Testis (tissue), 3 donors: ENCODE results near the gene MYO9B. TPM values are rescaled to one million over a fixed set of nuclear protein-coding genes. Genes with fewer than 3 reads are reported as not detected.
"Not testable (repeated sequence)": the region's sequence is repeated elsewhere in the genome, so short reads cannot be mapped to it uniquely, and the experiment has no call there.

Experiments used
- DNase-seq: peaks from one replicate; pipeline ENCODE4 v3.0.0-alpha.2; 2019
- H3K27ac ChIP-seq, 2 donors: fragments of 200-600 bp; sonication (generic); one replicate each; pipeline ENCODE4 v1.5.1; 2019
- H3K27me3 ChIP-seq: fragments of 200-600 bp; sonication (generic); one replicate; pipeline ENCODE4 v1.5.1; 2019
- H3K36me3 ChIP-seq: fragments of 200-600 bp; sonication (generic); one replicate; pipeline ENCODE4 v1.5.1; 2017; ENCODE audit warnings: low read depth; ENCODE audit errors: missing control alignments
- H3K4me1 ChIP-seq: fragments of 200-600 bp; sonication (generic); one replicate; pipeline ENCODE4 v1.5.1; 2019
- H3K4me3 ChIP-seq, 2 donors: fragments of 200-600 bp; sonication (generic); one replicate each; pipeline ENCODE4 v1.5.1; 2017 to 2019
- H3K9me3 ChIP-seq: fragments of 200-600 bp; sonication (generic); one replicate; pipeline ENCODE4 v1.5.1; 2017
- CTCF ChIP-seq, 3 experiments: fragments of 450-650 bp in 2 of 3; fragments of 200-600 bp in 1 of 3; sonication (generic) in 1 of 3; IDR thresholded peaks; one replicate each; pipeline ENCODE4 v1.5.1; 2016 to 2019; ENCODE audit warnings: antibody characterized with exemption in 3 of 3, mild to moderate bottlenecking in 2 of 3, moderate library complexity in 1 of 3
- POLR2A ChIP-seq: fragments of 450-650 bp; IDR thresholded peaks from one replicate; pipeline ENCODE4 v1.6.1; 2017; ENCODE audit warnings: antibody characterized with exemption, mild to moderate bottlenecking, moderate library complexity
- WGBS, 2 donors: methylation state at CpG; one replicate each; pipeline ENCODE4 v1.1.5; 2018; 5-methylcytosine and 5-hydroxymethylcytosine counted together
- intact Hi-C: fragments of 100-400 bp; cut with DNase I; formaldehyde crosslinking; loops from one replicate; pipeline ENCODE4 v1.15.1; 2023; ENCODE audit warnings: low total_unique reads
- polyA plus RNA-seq: library from polyadenylated mRNA; stranded (reverse); fragments of 350-450 nt; fragmentation: Illumina TruSeq; extraction: RNeasy Lipid Tissue Mini Kit (QIAGEN cat#74804); gene quantifications from one replicate; pipeline ENCODE4 v1.2.3, GENCODE V29; 2014; ENCODE audit warnings: low read depth, low replicate concordance; ENCODE audit not compliant: insufficient read depth
- total RNA-seq, 2 donors: library from RNA; depleted of rRNA; stranded (reverse); fragments of >200 nt; gene quantifications; one replicate each; pipeline ENCODE4 v1.2.3, GENCODE V29; 2016

The MYO9B gene
- total and polyA plus RNA-seq, 3 donors from 2014 or later, result 121 to 407 (median 407) TPM

- TF ChIP-seq POLR2A, result no peak
- TF ChIP-seq CTCF (IDR thresholded peaks at IDR 0.05), result no peak
- Histone ChIP-seq H3K4me3 (no peak overlapping the region), H3K4me1 (no peaks in the 10 kb centered on the region), H3K36me3 (no peaks in the 10 kb centered on the region), H3K27ac (no peak overlapping the region), H3K9me3 (no peaks in the 10 kb centered on the region), H3K27me3 (no peaks in the 10 kb centered on the region)
- DNase-seq, result no peak
- WGBS, 2 donors, result 84 to 96% methylated on average over 5 to 11 of the region's 12 CpGs
- intact Hi-C loops, result no loop called here
These were observed 108.8 kb downstream of the MYO9B start for GRCh38 chr19:17184371-17184841.

GRCh38 chr19:17185590-17185989, 110.0 kb downstream of the MYO9B start:
- no peaks in the 10 kb centered on the region for H3K36me3 ChIP-seq
- no peak for DNase-seq
- no peaks in the 10 kb centered on the region for H3K27me3 ChIP-seq
- H3K4me3 ChIP-seq, result no peak overlapping the region
- no peak overlapping the region for H3K27ac ChIP-seq
- H3K4me1 ChIP-seq, result no peaks in the 10 kb centered on the region
- intact Hi-C loops, result no loop called here
- WGBS, 2 donors, result 72 to 90% methylated on average over 6 to 8 of the region's 8 CpGs
- no peaks in the 10 kb centered on the region for H3K9me3 ChIP-seq
- TF ChIP-seq POLR2A (no peak), CTCF (IDR thresholded peaks at IDR 0.05) (no peak)

- WGBS, 2 donors, result 86 to 96% methylated on average over 6 of the region's 6 CpGs
- intact Hi-C loops, H3K4me3 ChIP-seq, H3K4me1 ChIP-seq, H3K27ac ChIP-seq, H3K27me3 ChIP-seq, H3K36me3 ChIP-seq, DNase-seq, H3K9me3 ChIP-seq: not testable (repeated sequence)
These were observed 116.2 kb downstream of the MYO9B start for GRCh38 chr19:17191736-17192135.

- Histone ChIP-seq H3K27me3 (no peaks in the 10 kb centered on the region), H3K27ac (no peak overlapping the region), H3K4me1 (no peaks in the 10 kb centered on the region), H3K36me3 (no peaks in the 10 kb centered on the region), H3K4me3 (no peak overlapping the region), H3K9me3 (no peaks in the 10 kb centered on the region)
- 95 to 96% methylated on average over 22 to 26 of the region's 26 CpGs for WGBS, 2 donors
- no peak for DNase-seq
- intact Hi-C loops, result no loop called here
- TF ChIP-seq CTCF (IDR thresholded peaks at IDR 0.05) (no peak), POLR2A (no peak)
These were observed 117.2 kb downstream of the MYO9B start for GRCh38 chr19:17192751-17193150.

GRCh38 chr19:17194608-17195007, 119.0 kb downstream of the MYO9B start:
- WGBS, 2 donors, result 96% methylated on average over 12 to 16 of the region's 16 CpGs
- TF ChIP-seq CTCF (IDR thresholded peaks at IDR 0.05), result no peak
- no peak for TF ChIP-seq POLR2A
- no peaks in the 10 kb centered on the region for H3K27me3 ChIP-seq
- intact Hi-C loops, result no loop called here
- H3K4me1 ChIP-seq, result no peaks in the 10 kb centered on the region
- no peak overlapping the region for H3K27ac ChIP-seq
- H3K9me3 ChIP-seq, result no peaks in the 10 kb centered on the region
- no peaks in the 10 kb centered on the region for H3K36me3 ChIP-seq
- no peak for DNase-seq
- H3K4me3 ChIP-seq, result no peak overlapping the region
